ENCODE data around the gene ALG1L2.
"Not testable (repeated sequence)": the region's sequence is repeated elsewhere in the genome, so short reads cannot be mapped to it uniquely, and the experiment has no call there.

ALG1L2 gene

GRCh38 chr3:130097096-130097495, 15.5 kb downstream of the ALG1L2 start:
- not testable (repeated sequence) for H3K4me3 ChIP-seq (ENCODE audit: insufficient read depth in 1 of 2, low read depth in 1 of 2, low read length in 2 of 2); DNase-seq; H2BK12ac ChIP-seq (ENCODE audit: low read length in 2 of 2); H3K4ac ChIP-seq (ENCODE audit: low read depth in 1 of 2, low read length in 2 of 2); H2BK5ac ChIP-seq (ENCODE audit: low read depth, low read length, poor library complexity, severe bottlenecking); H2BK15ac ChIP-seq (ENCODE audit: low read depth, poor library complexity, severe bottlenecking); H3K79me1 ChIP-seq (replicated peaks; ENCODE audit: low read length, poor library complexity, severe bottlenecking); H3K14ac ChIP-seq (ENCODE audit: low read length in 2 of 2); H4K91ac ChIP-seq (ENCODE audit: low read length); H3K36me3 ChIP-seq (ENCODE audit: control insufficient read depth in 1 of 2, insufficient read depth in 2 of 2, low read depth in 1 of 2, low read length in 2 of 2); H3K9me3 ChIP-seq (ENCODE audit: control insufficient read depth, low read length); H3K27me3 ChIP-seq (ENCODE audit: control insufficient read depth in 1 of 2, insufficient read depth in 1 of 2, low read length in 2 of 2); H2AK5ac ChIP-seq (ENCODE audit: low read length, severe bottlenecking); H3K4me2 ChIP-seq (ENCODE audit: low read length, poor library complexity, severe bottlenecking); H2AFZ ChIP-seq (ENCODE audit: low read depth, low read length); H3K27ac ChIP-seq (ENCODE audit: low read length, poor library complexity, severe bottlenecking); H3K18ac ChIP-seq (ENCODE audit: low read depth in 1 of 2, low read length in 2 of 2); H2BK120ac ChIP-seq (ENCODE audit: low read depth, low read length); H4K8ac ChIP-seq (ENCODE audit: low read length); H3K23ac ChIP-seq (ENCODE audit: low read length in 2 of 2); H3K4me1 ChIP-seq (ENCODE audit: control insufficient read depth, insufficient read depth, low read depth, low read length); H3K9ac ChIP-seq (ENCODE audit: low read length)
- 88% methylated on average over 8 of the region's 8 CpGs for WGBS

GRCh38 chr3:130097690-130098638, 16.3 kb downstream of the ALG1L2 start:
- H2BK12ac ChIP-seq (ENCODE audit: low read length in 2 of 2); H2BK15ac ChIP-seq (ENCODE audit: low read depth, poor library complexity, severe bottlenecking); H3K18ac ChIP-seq (ENCODE audit: low read depth in 1 of 2, low read length in 2 of 2); H3K79me1 ChIP-seq (replicated peaks; ENCODE audit: low read length, poor library complexity, severe bottlenecking); H3K4me3 ChIP-seq (ENCODE audit: insufficient read depth in 1 of 2, low read depth in 1 of 2, low read length in 2 of 2); H3K14ac ChIP-seq (ENCODE audit: low read length in 2 of 2); H4K91ac ChIP-seq (ENCODE audit: low read length); H2AFZ ChIP-seq (ENCODE audit: low read depth, low read length); H2AK5ac ChIP-seq (ENCODE audit: low read length, severe bottlenecking); H3K4ac ChIP-seq (ENCODE audit: low read depth in 1 of 2, low read length in 2 of 2); H4K8ac ChIP-seq (ENCODE audit: low read length); DNase-seq; H2BK5ac ChIP-seq (ENCODE audit: low read depth, low read length, poor library complexity, severe bottlenecking); H3K27ac ChIP-seq (ENCODE audit: low read length, poor library complexity, severe bottlenecking); H2BK120ac ChIP-seq (ENCODE audit: low read depth, low read length); H3K27me3 ChIP-seq (ENCODE audit: control insufficient read depth in 1 of 2, insufficient read depth in 1 of 2, low read length in 2 of 2); H3K9me3 ChIP-seq (ENCODE audit: control insufficient read depth, low read length); H3K9ac ChIP-seq (ENCODE audit: low read length); H3K4me2 ChIP-seq (ENCODE audit: low read length, poor library complexity, severe bottlenecking); H3K4me1 ChIP-seq (ENCODE audit: control insufficient read depth, insufficient read depth, low read depth, low read length); H3K36me3 ChIP-seq (ENCODE audit: control insufficient read depth in 1 of 2, insufficient read depth in 2 of 2, low read depth in 1 of 2, low read length in 2 of 2); H3K23ac ChIP-seq (ENCODE audit: low read length in 2 of 2): not testable (repeated sequence)
- WGBS = 65% methylated on average over 14 of the region's 16 CpGs

- WGBS = 90% methylated on average over 12 of the region's 19 CpGs
- H3K9ac ChIP-seq (ENCODE audit: low read length); H2BK15ac ChIP-seq (ENCODE audit: low read depth, poor library complexity, severe bottlenecking); H3K18ac ChIP-seq (ENCODE audit: low read depth in 1 of 2, low read length in 2 of 2); H3K4me1 ChIP-seq (ENCODE audit: control insufficient read depth, insufficient read depth, low read depth, low read length); H3K4ac ChIP-seq (ENCODE audit: low read depth in 1 of 2, low read length in 2 of 2); H3K79me1 ChIP-seq (replicated peaks; ENCODE audit: low read length, poor library complexity, severe bottlenecking); H2AFZ ChIP-seq (ENCODE audit: low read depth, low read length); H4K8ac ChIP-seq (ENCODE audit: low read length); H2BK5ac ChIP-seq (ENCODE audit: low read depth, low read length, poor library complexity, severe bottlenecking); H3K27me3 ChIP-seq (ENCODE audit: control insufficient read depth in 1 of 2, insufficient read depth in 1 of 2, low read length in 2 of 2); H3K4me2 ChIP-seq (ENCODE audit: low read length, poor library complexity, severe bottlenecking); H2AK5ac ChIP-seq (ENCODE audit: low read length, severe bottlenecking); H2BK12ac ChIP-seq (ENCODE audit: low read length in 2 of 2); H3K14ac ChIP-seq (ENCODE audit: low read length in 2 of 2); H4K91ac ChIP-seq (ENCODE audit: low read length); H3K27ac ChIP-seq (ENCODE audit: low read length, poor library complexity, severe bottlenecking); H3K36me3 ChIP-seq (ENCODE audit: control insufficient read depth in 1 of 2, insufficient read depth in 2 of 2, low read depth in 1 of 2, low read length in 2 of 2); H2BK120ac ChIP-seq (ENCODE audit: low read depth, low read length); H3K9me3 ChIP-seq (ENCODE audit: control insufficient read depth, low read length); H3K4me3 ChIP-seq (ENCODE audit: insufficient read depth in 1 of 2, low read depth in 1 of 2, low read length in 2 of 2); DNase-seq; H3K23ac ChIP-seq (ENCODE audit: low read length in 2 of 2): not testable (repeated sequence)
These were observed 17.2 kb downstream of the ALG1L2 start for GRCh38 chr3:130098639-130099385.

- H3K36me3 ChIP-seq (ENCODE audit: control insufficient read depth in 1 of 2, insufficient read depth in 2 of 2, low read depth in 1 of 2, low read length in 2 of 2); H2BK12ac ChIP-seq (ENCODE audit: low read length in 2 of 2); H3K4me1 ChIP-seq (ENCODE audit: control insufficient read depth, insufficient read depth, low read depth, low read length); H2AK5ac ChIP-seq (ENCODE audit: low read length, severe bottlenecking); H3K23ac ChIP-seq (ENCODE audit: low read length in 2 of 2); H2BK5ac ChIP-seq (ENCODE audit: low read depth, low read length, poor library complexity, severe bottlenecking); H3K9ac ChIP-seq (ENCODE audit: low read length); H3K14ac ChIP-seq (ENCODE audit: low read length in 2 of 2); H3K9me3 ChIP-seq (ENCODE audit: control insufficient read depth, low read length); H3K27ac ChIP-seq (ENCODE audit: low read length, poor library complexity, severe bottlenecking); H3K27me3 ChIP-seq (ENCODE audit: control insufficient read depth in 1 of 2, insufficient read depth in 1 of 2, low read length in 2 of 2); H3K4me3 ChIP-seq (ENCODE audit: insufficient read depth in 1 of 2, low read depth in 1 of 2, low read length in 2 of 2); H3K79me1 ChIP-seq (replicated peaks; ENCODE audit: low read length, poor library complexity, severe bottlenecking); H3K4ac ChIP-seq (ENCODE audit: low read depth in 1 of 2, low read length in 2 of 2); H4K8ac ChIP-seq (ENCODE audit: low read length); H2BK15ac ChIP-seq (ENCODE audit: low read depth, poor library complexity, severe bottlenecking); H3K4me2 ChIP-seq (ENCODE audit: low read length, poor library complexity, severe bottlenecking); H2BK120ac ChIP-seq (ENCODE audit: low read depth, low read length); H2AFZ ChIP-seq (ENCODE audit: low read depth, low read length); H4K91ac ChIP-seq (ENCODE audit: low read length); H3K18ac ChIP-seq (ENCODE audit: low read depth in 1 of 2, low read length in 2 of 2); DNase-seq: not testable (repeated sequence)
- WGBS = 89% methylated on average over 19 of the region's 19 CpGs
These were observed 20.9 kb downstream of the ALG1L2 start for GRCh38 chr3:130102545-130102944.

Data from mesenchymal stem cell (in vitro differentiated cells and primary cell).